Inflammatory macrophage (primary cell): ENCODE measurements around the gene PGBD5.
"Not testable (repeated sequence)": the region's sequence is repeated elsewhere in the genome, so short reads cannot be mapped to it uniquely, and the experiment has no call there.

Source experiments
- DNase-seq, 2 donors: peaks; one replicate each; pipeline ENCODE4 v3.0.0-alpha.2; 2020 to 2022

The PGBD5 gene

GRCh38 chr1:230424391-230425251, 1.5 kb downstream of the PGBD5 start:
- peak; percentile 37 to 66 for DNase-seq

GRCh38 chr1:230423951-230424350, 2.2 kb downstream of the PGBD5 start:
- no peak for DNase-seq

- DNase-seq: no peak
Observed at GRCh38 chr1:230423261-230423660, 2.9 kb downstream of the PGBD5 start.

GRCh38 chr1:230422221-230422981, 3.7 kb downstream of the PGBD5 start:
- no peak for DNase-seq

- DNase-seq: no peak
Observed at GRCh38 chr1:230421481-230421880, 4.7 kb downstream of the PGBD5 start.

GRCh38 chr1:230420372-230420771, 5.8 kb downstream of the PGBD5 start:
- DNase-seq: not testable (repeated sequence)

- no peak for DNase-seq
Observed at GRCh38 chr1:230416430-230416829, 9.7 kb downstream of the PGBD5 start.

GRCh38 chr1:230415405-230416132, 10.6 kb downstream of the PGBD5 start:
- DNase-seq: peak in 1 of 2 donors; percentile 22

- DNase-seq: no peak
Observed at GRCh38 chr1:230414694-230415093, 11.4 kb downstream of the PGBD5 start.

GRCh38 chr1:230414102-230414501, 12.0 kb downstream of the PGBD5 start:
- no peak for DNase-seq

GRCh38 chr1:230413061-230413460, 13.1 kb downstream of the PGBD5 start:
- DNase-seq: no peak

GRCh38 chr1:230408971-230409370, 17.2 kb downstream of the PGBD5 start:
- DNase-seq: no peak

- no peak for DNase-seq
Observed at GRCh38 chr1:230407351-230407750, 18.8 kb downstream of the PGBD5 start.

- DNase-seq: peak in 1 of 2 donors; percentile 13
Observed at GRCh38 chr1:230406727-230407126, 19.4 kb downstream of the PGBD5 start.

GRCh38 chr1:230403442-230403841, 22.7 kb downstream of the PGBD5 start:
- no peak for DNase-seq

- no peak for DNase-seq
Observed at GRCh38 chr1:230401763-230402294, 24.3 kb downstream of the PGBD5 start.

- no peak for DNase-seq
Observed at GRCh38 chr1:230401101-230401500, 25.0 kb downstream of the PGBD5 start.

- DNase-seq: no peak
Observed at GRCh38 chr1:230400007-230400344, 26.2 kb downstream of the PGBD5 start.

- no peak for DNase-seq
Observed at GRCh38 chr1:230399321-230400006, 26.7 kb downstream of the PGBD5 start.

- no peak for DNase-seq
Observed at GRCh38 chr1:230398856-230399255, 27.3 kb downstream of the PGBD5 start.

- no peak for DNase-seq
Observed at GRCh38 chr1:230396966-230397365, 29.2 kb downstream of the PGBD5 start.

- no peak for DNase-seq
Observed at GRCh38 chr1:230395932-230396331, 30.2 kb downstream of the PGBD5 start.
